NK-92 (cell line): ENCODE measurements around the gene NBPF9.
"Not testable (repeated sequence)": the region's sequence is repeated elsewhere in the genome, so short reads cannot be mapped to it uniquely, and the experiment has no call there.

Experiments used
- DNase-seq: peaks from one replicate; lab custom pipeline; 2025; ENCODE audit not compliant: unreplicated experiment; lab: John Stamatoyannopoulos, UW

The NBPF9 gene

GRCh38 chr1:149103109-149104081 is at the start of gene NBPF9:
Gene NBPF9 (minus strand): TSS chr1:149103551. CDS start chr1:149082139, 21,412 bp downstream.
- DNase-seq: not testable (repeated sequence)

- not testable (repeated sequence) for DNase-seq
Measured at GRCh38 chr1:149149909-149150308, 46.6 kb upstream of the NBPF9 start.

GRCh38 chr1:149137585-149137984 is 34.2 kb upstream of the NBPF9 start:
- DNase-seq: not testable (repeated sequence)

DNA sequence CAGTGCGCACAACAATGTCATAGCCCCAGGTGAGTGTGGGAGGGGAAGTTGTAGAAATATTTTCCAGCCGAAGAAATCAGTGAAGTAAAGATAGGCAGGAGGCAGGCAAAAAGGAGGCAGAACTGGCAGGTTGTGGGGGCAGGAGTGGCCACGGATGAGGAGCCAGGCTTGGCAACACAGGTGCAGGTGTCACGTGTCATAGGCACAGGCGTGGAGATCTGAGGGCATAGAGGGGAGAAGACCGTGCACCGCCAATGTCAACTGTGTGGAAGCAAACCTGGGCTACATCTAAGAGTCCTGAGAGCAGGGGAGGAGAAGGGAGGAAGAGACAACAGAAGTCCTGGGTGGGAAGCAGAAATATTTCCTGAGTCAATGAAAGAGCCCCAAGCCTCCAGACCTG is 27.6 kb upstream of the NBPF9 start:
- DNase-seq: not testable (repeated sequence)

DNA sequence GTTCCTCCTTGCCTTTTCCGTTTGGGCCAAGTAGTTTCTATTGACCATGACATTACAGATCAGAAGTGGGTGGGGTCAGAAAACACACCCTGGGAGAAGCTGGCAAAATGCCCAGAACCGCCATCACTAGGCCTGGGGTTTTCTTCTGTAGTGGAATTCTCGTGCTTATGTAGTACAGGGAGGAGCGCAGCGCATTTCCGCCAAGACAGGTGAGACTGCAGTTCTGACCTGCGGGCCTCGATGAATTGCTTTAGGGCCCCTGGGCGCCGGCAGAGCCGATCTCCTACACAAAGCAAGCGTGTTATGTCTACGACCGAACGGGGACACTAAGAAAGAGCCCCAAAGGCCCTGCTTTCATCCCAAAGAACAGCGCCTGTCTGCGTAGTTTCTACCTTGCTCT is 25.9 kb upstream of the NBPF9 start:
- DNase-seq: not testable (repeated sequence)

GRCh38 chr1:149126555-149127145 is 23.3 kb upstream of the NBPF9 start:
- not testable (repeated sequence) for DNase-seq

GRCh38 chr1:149123948-149124926 is 20.9 kb upstream of the NBPF9 start:
- DNase-seq: not testable (repeated sequence)

GRCh38 chr1:149112828-149113227 is 9.5 kb upstream of the NBPF9 start:
- not testable (repeated sequence) for DNase-seq

DNA sequence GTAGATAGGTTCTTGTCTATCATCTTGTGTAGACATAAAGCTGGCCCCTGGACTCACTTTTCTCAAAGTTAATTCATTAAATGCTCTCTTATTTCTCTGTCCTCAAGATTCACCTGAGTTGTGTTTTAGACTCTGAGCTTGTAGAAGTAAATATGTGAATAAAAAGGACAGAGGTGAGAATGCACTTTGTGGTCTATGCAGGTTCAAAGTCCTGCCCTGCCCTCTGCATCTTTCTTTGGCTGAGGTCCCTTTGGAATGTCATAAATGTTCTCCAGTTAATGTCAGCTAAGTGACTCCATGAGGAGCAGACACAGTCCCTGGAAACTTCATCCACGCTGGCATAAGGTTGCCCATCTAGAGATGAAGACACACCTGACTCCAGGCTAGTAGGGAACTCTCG is 7.0 kb upstream of the NBPF9 start:
- DNase-seq: not testable (repeated sequence)

DNA sequence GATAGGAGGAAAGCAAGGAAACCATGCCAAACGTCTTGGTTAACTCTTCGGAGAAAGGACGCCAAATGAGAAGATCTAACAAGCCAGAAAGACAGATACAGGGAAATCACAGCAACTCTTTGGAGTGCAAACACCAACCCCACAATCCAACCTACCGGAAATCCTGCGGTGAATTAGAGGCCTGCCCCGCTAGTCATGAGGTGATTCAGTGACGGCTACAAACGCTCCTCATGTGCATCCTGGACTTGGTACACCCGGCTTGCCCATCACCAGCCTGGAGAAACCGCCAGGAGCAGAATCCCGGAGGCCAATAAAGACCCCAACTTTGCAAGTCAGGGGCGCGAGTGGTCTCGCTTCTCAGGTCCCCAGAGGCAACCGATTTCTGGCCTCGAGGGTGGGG is 777 bp downstream of the NBPF9 start:
- DNase-seq: not testable (repeated sequence)

GRCh38 chr1:149098276-149098675 is 5.1 kb downstream of the NBPF9 start:
- DNase-seq: not testable (repeated sequence)

GRCh38 chr1:149093155-149093554 is 10.2 kb downstream of the NBPF9 start:
- not testable (repeated sequence) for DNase-seq

DNA sequence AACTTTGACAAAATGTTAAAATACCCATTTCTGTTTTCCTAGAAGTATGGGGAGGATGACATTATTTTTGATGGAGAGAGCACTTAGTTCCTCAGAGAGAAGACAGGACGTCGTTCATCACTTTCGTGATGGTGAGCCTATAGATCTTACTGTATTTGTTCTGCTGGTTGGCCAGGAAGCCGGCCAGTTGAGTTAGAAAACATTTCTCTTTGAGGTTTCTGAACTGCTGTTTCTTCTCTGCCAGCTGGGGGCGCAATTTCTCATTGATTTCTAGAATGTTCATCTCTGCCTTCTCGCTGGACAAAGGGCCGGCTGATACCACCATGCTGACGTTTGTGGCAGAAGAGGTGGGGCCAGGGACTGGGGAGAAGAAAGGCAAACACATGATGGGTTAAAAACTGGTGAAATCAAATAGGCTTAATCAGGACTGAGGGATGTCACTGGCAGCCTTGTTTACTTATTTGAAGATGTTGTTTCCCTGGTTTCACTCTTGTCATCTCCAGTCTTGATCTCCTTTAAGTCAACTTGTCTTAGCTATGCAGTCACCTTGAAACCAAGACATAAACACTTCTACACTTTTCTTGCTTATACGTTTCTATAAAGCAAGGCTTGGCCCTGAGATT is 27.7 kb downstream of the NBPF9 start:
- not testable (repeated sequence) for DNase-seq

- DNase-seq: not testable (repeated sequence)
Measured at GRCh38 chr1:149064611-149065010, 38.7 kb downstream of the NBPF9 start.

- DNase-seq: not testable (repeated sequence)
Measured at GRCh38 chr1:149043056-149043455, 60.3 kb downstream of the NBPF9 start.

DNA sequence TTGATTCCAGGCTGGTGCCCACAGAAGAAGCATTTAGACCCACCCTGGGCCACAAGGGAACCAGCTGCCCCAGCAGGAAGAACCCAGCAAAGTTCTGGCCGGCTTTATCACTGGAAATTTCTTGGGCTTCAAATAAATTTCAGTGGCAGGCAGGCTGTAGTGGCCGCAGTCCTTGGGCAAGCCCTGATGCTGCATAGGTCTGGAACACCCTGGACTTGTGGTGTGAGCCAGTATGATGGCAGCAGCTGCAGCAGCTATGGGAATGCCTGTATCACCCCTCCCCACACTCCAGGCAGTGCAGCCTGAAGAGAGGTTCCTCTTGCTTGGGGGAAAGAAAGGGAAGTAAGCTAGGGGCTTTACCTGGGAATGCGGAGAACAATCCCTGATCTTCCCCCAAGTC is 69.4 kb downstream of the NBPF9 start:
- not testable (repeated sequence) for DNase-seq

DNA sequence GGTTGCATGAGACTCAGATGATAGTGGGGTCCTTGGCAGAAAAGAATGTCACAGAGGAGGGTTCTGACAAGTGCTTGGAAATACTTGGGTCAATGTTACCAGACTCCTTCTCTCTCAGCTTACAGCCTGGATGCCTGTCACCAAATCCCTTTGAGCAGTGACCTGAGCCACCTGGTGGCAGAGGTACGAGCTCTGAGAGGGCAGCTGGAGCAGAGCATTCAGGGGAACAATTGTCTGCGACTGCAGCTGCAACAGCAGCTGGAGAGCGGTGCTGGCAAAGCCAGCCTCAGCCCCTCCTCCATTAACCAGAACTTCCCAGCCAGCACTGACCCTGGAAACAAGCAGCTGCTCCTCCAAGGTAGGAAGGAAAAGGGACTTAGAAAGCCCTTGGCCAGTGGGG is 79.0 kb downstream of the NBPF9 start:
- DNase-seq: not testable (repeated sequence)

DNA sequence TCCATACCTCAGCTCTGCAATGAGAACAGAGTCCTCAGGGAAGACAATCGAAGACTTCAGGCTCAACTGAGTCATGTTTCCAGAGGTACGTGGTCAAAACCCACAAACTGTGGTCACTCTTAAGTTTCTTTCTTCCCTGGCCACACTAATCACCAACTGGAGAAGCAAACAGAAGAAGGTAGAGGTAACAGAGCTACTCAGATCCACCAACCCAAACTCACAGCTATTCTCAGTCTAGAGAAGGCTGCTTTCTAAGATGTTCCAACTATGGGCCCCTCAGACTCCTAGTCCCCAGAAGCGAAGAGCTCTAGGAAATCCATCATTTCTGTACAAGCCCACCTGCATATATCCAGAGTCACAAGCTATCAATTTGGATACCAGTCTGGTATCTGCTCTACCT is 84.8 kb downstream of the NBPF9 start:
- DNase-seq: not testable (repeated sequence)

DNA sequence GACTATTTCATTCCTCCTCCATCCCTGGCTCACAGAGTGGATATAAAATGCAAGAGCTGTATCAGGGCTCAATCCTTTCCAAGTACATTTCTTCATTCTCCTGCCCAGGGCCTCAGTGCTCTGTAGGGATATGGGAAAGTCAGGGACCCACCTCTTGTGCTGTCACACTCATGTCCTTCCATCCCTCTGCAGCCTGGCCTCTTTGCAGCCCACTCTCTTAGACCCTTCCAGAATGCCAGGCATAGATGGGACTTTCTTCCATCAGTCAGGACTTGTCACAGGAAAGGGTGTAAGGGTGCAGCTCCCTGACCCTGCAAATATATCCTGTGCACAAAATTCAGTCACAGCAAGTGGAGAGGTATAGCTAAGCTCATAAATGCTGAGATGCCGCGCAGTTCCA is 86.7 kb downstream of the NBPF9 start:
- not testable (repeated sequence) for DNase-seq

- DNase-seq: not testable (repeated sequence)
Measured at GRCh38 chr1:149015522-149015921, 87.8 kb downstream of the NBPF9 start.
